GM23248 (cell line): ENCODE results near the gene NHSL2.

Source experiments
- EZH2 ChIP-seq: fragments of 200-600 bp; sonication (generic); IDR thresholded peaks from 2 replicates; pipeline ENCODE4 v1.6.1; 2018; ENCODE audit warnings: antibody characterized with exemption, mild to moderate bottlenecking; ENCODE audit not compliant: insufficient read depth, poor library complexity, severe bottlenecking
- EZH2phosphoT487 ChIP-seq: fragments of 200-600 bp; sonication (generic); IDR thresholded peaks from 2 replicates; pipeline ENCODE4 v1.6.1; 2018; ENCODE audit warnings: antibody characterized with exemption, moderate library complexity, mild to moderate bottlenecking, low read depth; ENCODE audit not compliant: insufficient read depth

- TF ChIP-seq EZH2 (no peak), EZH2phosphoT487 (no peak)
These were observed 118.2 kb downstream of the NHSL2 start for GRCh38 chrX:72028701-72029470.
